NT2/D1 (cell line): ENCODE data around the gene FAM177A1.

Experiments used
- SUZ12 ChIP-seq: IDR thresholded peaks from 2 replicates; pipeline ENCODE4 v1.6.1; 2011; ENCODE audit not compliant: insufficient read length, insufficient read depth; ENCODE audit errors: extremely low read depth
- YY1 ChIP-seq: IDR thresholded peaks from 2 replicates; pipeline ENCODE4 v1.6.1; 2011; ENCODE audit not compliant: insufficient read length, insufficient read depth
- ZNF274 ChIP-seq: IDR thresholded peaks from 2 replicates; pipeline ENCODE4 v1.6.1; 2011; ENCODE audit warnings: mild to moderate bottlenecking, low read depth, low read length

- TF ChIP-seq ZNF274 (no peak), YY1 (no peak), SUZ12 (no peak)
Observed at GRCh38 chr14:35083530-35084150, 37.6 kb downstream of the FAM177A1 start.
